K562 (cell line): Measurements from ENCODE around the gene YBX2. TPM values are rescaled to one million over a fixed set of nuclear protein-coding genes. Genes with fewer than 3 reads are reported as not detected.
A peak's percentile ranks its signal among the peaks of the same experiment; 100 is the strongest.

Source experiments
- ARID4B ChIP-seq: sonication (generic); formaldehyde crosslinking; IDR thresholded peaks from 2 replicates; pipeline ENCODE4 v1.8.0; 2022; ENCODE audit warnings: mild to moderate bottlenecking, missing genetic modification reagents
- CGGBP1 ChIP-seq: fragments of 250-450 bp; sonication (Bioruptor Pico); IDR thresholded peaks from 2 replicates; pipeline ENCODE4 v1.9.0; 2021; ENCODE audit warnings: mild to moderate bottlenecking
- CREB3 ChIP-seq: fragments of 450-650 bp; conservative IDR thresholded peaks from 2 replicates; pipeline ENCODE4 v1.6.1; 2016; ENCODE audit warnings: missing genetic modification characterization, low read depth, mild to moderate bottlenecking, missing compliant biosample characterization, moderate library complexity
- HDAC6 ChIP-seq: IDR thresholded peaks from 2 replicates; pipeline ENCODE4 v1.6.1; 2012; ENCODE audit warnings: low read depth, mild to moderate bottlenecking, control low read depth, inconsistent platforms, low read length, moderate library complexity
- HDGF ChIP-seq: fragments of 450-650 bp; IDR thresholded peaks from 2 replicates; pipeline ENCODE4 v1.6.1; 2016
- NCOA6 ChIP-seq: fragments of 450-650 bp; IDR thresholded peaks from 2 replicates; pipeline ENCODE4 v1.6.1; 2017; ENCODE audit warnings: mild to moderate bottlenecking
- NFIC ChIP-seq: fragments of 450-650 bp; IDR thresholded peaks from 2 replicates; pipeline ENCODE4 v1.6.1; 2017; ENCODE audit warnings: mild to moderate bottlenecking, inconsistent platforms
- RB1 ChIP-seq: fragments of 450-650 bp; IDR thresholded peaks from 2 replicates; pipeline ENCODE4 v1.6.1; 2017; ENCODE audit warnings: low read depth, mild to moderate bottlenecking
- RBM15 ChIP-seq: fragments of 200-400 bp; formaldehyde crosslinking; IDR thresholded peaks from 2 replicates; pipeline ENCODE4 v1.6.1; 2018; ENCODE audit warnings: mild to moderate bottlenecking, low read length, moderate library complexity; ENCODE audit not compliant: insufficient read depth
- SP2 ChIP-seq: IDR thresholded peaks from 2 replicates; pipeline ENCODE4 v1.6.1; 2011; ENCODE audit warnings: mild to moderate bottlenecking, low read depth, low read length, moderate library complexity; ENCODE audit not compliant: poor library complexity, severe bottlenecking; ENCODE audit errors: extremely low read depth
- SPI1 ChIP-seq: IDR thresholded peaks from 2 replicates; pipeline ENCODE4 v1.6.1; 2011; ENCODE audit warnings: low read depth, low read length, control low read depth, borderline replicate concordance
- TBL1XR1 ChIP-seq, 2 experiments: IDR thresholded peaks; 2 replicates each; pipeline ENCODE4 v1.6.1; 2012; ENCODE audit warnings: improper control_type of control experiment in 2 of 2, low read length in 2 of 2, mild to moderate bottlenecking in 1 of 2
- ZBTB11 ChIP-seq, 3 experiments: fragments of 200-800 bp in 1 of 3; fragments of 250-450 bp in 1 of 3; fragments of 450-650 bp in 1 of 3; sonication (Bioruptor Pico) in 1 of 3; sonication (Bioruptor generic) in 1 of 3; formaldehyde crosslinking in 1 of 3; IDR thresholded peaks; 2 replicates each; pipeline versions ENCODE4 v1.6.1 to v1.8.0; 2016 to 2022; ENCODE audit warnings: mild to moderate bottlenecking in 2 of 3, missing genetic modification characterization in 2 of 3, missing compliant biosample characterization in 1 of 3, moderate library complexity in 1 of 3
- ZZZ3 ChIP-seq: fragments of 450-650 bp; IDR thresholded peaks from 2 replicates; pipeline ENCODE4 v1.6.1; 2016; ENCODE audit warnings: antibody characterized with exemption, mild to moderate bottlenecking, moderate library complexity
- polyA plus RNA-seq, 8 experiments: library from polyadenylated mRNA; depleted of rRNA in 4 of 8; stranded (reverse) in 5 of 8; unstranded in 3 of 8; fragments of >200 nt; fragmentation: Nextera tagmentation in 2 of 8; fragmentation: Illumina TruSeq in 1 of 8; extraction: Ambion mirVana in 2 of 8; extraction: Trizol in 1 of 8; gene quantifications; 2 replicates each; pipeline versions ENCODE4 v1.2.1 to v1.2.3, GENCODE V29; 2011 to 2014; ENCODE audit warnings: inconsistent platforms in 1 of 8, missing spikeins in 1 of 8
- total RNA-seq, 7 experiments: library from RNA; depleted of rRNA in 6 of 7; stranded (reverse); fragments of >200 nt in 6 of 7; fragmentation: Illumina TruSeq in 2 of 7; extraction: Trizol in 2 of 7; gene quantifications; 2 replicates each; pipeline versions ENCODE4 v1.2.1 to v1.2.3, GENCODE V29; 2011 to 2021; ENCODE audit warnings: low replicate concordance in 1 of 7

The YBX2 gene
- total and polyA plus RNA-seq, 9 of the 15 experiments (the other 6 are each of a cell fraction or from before 2014, with no cell fraction given), result 0.03 to 0.59 (median 0.27) TPM; not detected in 6

GRCh38 chr17:7262935-7263800, 31.3 kb downstream of the YBX2 start (continued):
- TF ChIP-seq RB1 (no peak), ZZZ3 (no peak), RBM15 (no peak), CGGBP1 (CRISPR knock-in tag) (no peak), CREB3 (no peak), ARID4B (no peak), TBL1XR1 (IDR thresholded peaks at IDR 0.05; ENCODE audit: low read length in 2 of 2) (no peak), SPI1 (no peak), NCOA6 (no peak), ZBTB11 (CRISPR knock-in tag; IDR thresholded peaks at IDR 0.05) (no peak), HDGF (peak; percentile 89; the same call in 1 of the 2 replicates), SP2 (no peak), NFIC (no peak), HDAC6 (no peak)
